GM19351 (cell line): Measurements from ENCODE around the gene EPS15.
"Not testable (repeated sequence)": the region's sequence is repeated elsewhere in the genome, so short reads cannot be mapped to it uniquely, and the experiment has no call there.

Source experiments
- ATAC-seq: cut with Tn5 transposase; IDR thresholded peaks from one replicate; pipeline ENCODE4 v1.9.1; 2021; ENCODE audit warnings: mild to moderate bottlenecking, moderate library complexity; ENCODE audit not compliant: unreplicated experiment

Gene EPS15

DNA sequence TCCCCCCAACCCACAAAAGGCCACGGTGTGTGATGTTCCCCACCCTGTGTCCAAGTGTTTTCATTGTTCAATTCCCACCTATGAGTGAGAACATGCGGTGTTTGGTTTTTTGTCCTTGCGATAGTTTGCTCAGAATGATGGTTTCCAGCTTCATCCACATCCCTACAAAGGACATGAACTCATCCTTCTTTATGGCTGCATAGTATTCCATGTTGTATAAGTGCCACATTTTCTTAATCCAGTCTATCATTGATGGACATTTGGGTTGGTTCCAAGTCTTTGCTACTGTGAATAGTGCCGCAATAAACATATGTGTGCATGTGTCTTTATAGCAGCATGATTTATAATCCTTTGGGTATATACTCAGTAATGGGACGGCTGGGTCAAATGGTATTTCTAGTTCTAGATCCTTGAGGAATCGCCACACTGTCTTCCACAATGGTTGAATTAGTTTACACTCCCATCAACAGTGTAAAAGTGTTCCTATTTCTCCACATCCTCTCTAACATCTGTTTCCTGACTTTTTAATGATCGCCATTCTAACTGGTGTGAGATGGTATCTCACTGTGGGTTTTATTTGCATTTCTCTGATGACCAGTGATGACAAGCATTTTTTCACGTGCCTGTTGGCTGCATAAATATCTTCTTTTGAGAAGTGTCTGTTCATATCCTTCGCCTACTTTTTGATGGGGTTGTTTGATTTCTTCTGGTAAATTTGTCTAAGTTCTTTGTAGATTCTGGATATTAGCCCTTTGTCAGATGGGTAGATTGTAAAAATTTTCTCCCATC is 44.0 kb downstream of the EPS15 start:
- not testable (repeated sequence) for ATAC-seq

DNA sequence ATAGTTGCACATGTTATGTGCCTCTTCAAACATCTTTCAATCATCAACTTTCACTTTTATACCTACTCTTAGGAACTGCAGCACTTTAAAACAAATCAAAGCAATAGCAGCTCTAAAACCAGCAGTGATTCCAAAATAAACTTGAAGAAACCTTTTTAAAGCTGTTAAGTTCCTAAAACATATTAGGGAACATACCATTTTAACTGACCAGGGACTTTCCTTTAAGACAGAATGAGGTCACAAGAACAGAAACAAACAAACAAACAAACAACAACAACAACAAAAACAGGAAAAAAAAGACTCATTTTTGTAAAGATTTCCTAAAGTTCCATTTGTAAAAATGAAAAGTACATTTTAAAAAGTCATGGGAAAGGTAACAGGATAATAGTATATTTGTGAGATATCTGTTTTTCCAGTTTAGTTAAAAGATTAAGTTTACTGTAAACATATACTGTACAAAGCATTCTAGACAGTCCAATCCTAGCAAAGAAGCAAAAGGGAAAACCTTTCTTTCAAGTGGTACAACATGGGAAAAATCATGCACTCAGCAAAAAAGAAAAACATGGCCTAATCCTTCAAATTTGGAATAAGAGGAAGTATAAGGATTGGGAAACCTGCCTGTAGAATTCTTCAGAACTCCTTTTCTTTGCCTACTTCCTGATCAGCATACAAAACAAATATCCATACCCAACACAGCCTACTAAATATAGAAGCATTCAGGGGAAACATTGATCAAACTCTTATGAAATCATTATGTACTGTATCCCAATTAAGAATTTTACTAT is 45.5 kb downstream of the EPS15 start:
- ATAC-seq = no peak

DNA sequence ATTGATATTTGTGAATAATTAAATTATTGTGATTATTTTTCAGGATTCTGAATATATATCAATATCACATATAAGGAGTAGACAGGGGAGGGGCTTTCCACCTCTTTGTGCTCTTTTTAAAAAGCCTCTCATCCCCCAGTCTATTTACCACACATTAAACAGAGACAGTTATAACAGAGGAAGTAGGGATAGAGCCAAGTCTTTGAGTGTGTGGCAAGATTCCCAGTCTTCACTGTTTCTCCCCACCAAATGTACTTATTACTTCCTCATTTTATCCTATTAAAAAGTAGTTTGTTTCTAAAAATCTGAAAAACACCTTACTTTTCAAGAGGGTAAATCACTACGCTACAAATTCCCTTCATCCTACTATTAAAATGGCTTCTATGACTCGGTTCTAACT is 46.7 kb downstream of the EPS15 start:
- ATAC-seq = no peak

DNA sequence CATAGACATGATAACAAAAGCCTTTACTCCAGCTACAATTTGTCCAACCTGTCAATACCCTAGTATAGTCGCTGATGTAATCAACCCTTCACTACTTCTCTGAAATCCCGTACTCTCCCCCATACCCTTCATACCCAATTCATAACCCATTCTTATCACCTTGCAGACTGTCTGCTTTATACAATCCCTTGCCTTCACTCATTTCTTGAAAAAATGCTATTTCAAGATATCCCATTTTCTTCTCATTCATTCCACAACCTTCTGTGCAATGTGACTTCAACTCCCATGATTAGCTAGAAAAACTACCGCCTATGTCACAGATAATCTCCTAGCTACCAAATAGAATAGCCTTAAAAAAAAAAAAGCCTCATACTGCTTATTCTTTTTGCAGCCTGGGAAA is 49.5 kb downstream of the EPS15 start:
- no peak for ATAC-seq

DNA sequence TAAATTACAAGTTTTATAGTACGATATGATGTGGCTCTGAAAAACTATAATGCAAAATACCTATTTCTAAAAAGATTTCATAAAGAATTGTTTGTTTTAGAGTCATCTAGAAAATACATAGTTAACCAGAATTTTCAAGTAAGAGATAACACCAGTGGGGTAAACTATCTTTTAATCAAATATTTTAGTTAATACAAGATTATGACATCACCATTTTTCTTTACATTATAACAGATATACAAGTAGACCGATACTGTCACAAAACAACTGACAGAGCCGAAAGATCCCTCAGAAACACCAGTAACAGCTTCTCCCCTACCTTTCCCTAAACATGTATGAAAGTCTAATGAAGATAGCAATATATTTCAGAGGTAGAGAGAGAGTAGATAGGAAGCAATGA is 54.2 kb downstream of the EPS15 start:
- ATAC-seq = no peak

DNA sequence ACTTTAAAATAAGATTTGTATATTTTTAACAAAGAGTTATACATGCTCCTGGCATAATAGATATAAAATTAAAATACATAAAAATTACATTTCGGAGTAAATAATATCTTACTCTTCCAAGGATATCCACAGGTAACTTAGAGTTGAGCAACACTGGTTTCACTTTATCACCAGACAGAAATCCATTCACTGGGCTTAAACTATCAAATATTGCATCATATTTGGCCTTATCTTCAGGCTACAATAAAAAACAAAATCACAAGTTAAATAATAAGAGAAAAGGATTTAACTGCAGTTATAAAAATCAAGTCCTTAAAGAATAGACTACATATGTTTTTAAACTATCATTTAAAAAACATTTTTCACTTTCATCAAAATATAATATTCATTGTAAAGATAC is 55.5 kb downstream of the EPS15 start:
- no peak for ATAC-seq

DNA sequence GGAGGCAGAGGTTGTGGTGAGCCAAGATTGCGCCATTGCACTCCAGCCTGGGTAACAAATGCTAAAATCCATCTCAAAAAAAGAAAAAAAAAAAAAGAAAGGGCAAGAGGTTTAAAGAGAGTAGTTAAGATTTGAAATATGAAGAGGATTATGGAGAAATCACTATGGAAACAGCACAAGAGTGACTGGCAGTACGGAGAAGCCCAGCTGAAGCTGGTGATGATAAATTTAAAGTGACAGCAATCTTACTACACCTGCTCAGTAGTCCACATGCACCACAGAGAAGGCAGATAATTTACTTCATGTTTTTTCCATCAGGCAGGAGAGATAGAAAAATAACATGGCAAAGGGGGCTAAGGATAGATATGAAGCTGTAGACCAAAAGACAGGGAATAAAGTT is 56.8 kb downstream of the EPS15 start:
- not testable (repeated sequence) for ATAC-seq

DNA sequence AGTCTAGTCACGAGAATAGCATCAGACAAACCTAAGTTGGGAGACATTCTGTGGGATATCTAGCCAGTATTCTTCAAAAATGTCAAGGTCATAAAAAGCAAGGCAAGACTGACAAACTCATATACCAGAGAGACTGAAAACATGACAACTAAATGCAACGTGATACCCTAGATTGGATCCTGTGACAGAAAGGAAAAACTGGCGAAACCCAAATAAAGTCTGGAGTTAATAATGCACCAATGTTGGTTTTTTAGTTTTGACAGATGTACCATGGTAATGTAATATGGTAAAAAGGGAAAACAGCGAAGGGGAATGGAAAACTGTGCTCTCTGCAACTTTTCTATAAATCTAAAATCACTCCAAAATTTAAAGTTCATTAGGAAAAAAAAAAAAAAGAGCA is 64.5 kb downstream of the EPS15 start:
- ATAC-seq = no peak

DNA sequence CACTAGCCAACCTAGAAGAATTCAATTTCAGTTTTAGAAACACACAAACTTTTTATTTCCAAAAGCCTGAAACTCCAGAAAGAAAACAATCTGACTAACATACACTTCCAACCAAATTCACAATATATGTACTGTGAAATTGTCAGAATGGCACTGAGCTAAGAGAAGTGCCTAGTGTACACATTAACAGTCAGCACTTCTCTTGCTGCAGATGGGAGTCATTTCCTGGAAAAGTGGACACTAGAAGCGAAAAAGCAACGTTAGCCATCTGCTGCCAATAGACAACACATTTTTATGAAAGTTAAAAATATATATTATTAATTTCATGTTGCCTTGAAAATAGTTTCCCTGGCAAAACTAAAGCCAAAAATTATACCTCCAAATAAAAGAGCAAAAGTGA is 66.1 kb downstream of the EPS15 start:
- no peak for ATAC-seq

DNA sequence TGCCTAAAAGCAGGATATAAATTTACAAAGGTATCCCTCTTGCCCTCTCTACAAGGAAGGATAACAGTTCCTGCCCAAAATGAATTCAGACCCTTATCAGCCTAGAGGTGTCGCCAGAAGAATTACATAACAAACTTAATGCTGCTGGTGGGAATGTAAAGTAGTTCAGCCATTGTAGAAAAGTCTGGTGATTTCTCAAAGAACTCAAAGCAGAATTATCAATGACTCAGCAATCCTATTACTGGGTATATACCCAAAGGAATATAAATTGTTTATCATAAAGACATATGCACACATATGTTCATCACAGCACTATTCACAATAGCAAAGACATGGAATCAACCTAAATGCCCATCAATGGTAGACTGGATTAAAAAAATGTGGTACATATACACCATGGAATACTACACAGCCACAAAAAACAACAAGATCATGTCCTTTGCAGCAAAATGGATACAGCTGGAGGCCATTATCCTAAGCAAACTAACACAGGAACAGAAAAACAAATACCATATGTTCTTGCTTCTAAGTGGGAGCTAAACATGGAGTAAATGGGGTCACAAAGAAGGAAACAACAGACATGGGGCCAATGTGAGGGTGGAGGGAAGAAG is 70.1 kb downstream of the EPS15 start:
- not testable (repeated sequence) for ATAC-seq

DNA sequence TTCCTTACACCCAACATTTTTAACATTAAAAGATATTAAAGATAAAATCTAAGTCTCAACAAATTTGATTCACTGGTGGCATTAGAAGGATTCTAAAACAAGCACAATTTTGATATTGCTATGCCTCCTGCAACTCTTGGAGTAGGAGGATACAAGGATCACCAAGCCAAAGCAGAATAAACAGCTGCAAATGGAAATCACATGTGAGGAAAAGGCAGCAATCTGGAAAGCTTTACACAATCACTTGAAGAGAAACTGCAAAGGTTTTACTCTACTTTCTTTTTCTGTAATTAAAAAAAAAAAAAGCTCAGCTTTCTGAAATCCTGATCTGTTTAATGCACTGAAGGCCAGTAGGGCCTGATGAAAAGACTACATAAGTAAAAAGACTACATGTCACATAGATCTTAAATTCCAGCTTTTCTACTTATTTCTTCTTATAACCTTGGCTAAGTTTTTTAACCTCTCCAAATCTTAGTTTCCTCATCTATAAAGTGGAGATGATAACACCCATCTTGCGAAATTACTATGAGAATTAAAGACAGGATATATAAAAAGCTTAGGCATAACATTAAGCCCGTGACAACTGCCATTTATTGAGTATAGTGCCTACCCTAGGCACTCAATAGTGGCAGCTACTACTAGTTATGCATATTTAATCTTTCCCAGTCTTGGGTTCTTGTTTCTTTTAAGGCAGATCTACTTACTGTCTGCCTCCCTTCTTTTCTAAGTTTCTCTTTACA is 73.5 kb downstream of the EPS15 start:
- ATAC-seq = no peak

DNA sequence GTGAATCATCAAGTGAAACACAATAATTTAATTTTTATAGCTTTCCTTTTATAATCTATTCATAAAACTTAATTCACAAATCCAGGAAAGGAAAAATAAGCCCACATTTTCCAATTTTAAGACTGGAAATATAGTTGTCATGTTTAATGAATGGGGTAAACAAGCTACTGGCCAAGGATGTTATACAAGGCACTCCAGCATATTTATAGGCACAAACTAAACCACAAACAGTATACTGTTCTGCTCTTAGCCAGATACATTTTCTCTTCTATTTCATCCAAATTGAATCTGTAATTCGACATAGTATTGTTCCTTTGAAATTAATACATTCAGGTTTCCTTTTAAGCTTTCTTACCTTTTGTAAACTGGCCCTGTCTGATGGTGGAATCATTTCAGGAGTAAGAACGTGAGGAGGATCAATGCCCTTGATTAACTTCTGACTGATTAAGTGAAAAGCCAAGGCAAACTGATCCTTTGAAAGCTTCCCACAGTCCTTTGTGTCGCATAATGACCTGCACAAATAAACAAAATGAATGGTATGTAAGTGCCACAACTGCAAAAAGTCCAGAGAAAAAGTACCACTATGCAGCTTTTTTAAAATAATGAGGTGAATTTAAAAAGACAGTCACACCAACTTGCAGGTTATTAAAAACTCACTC is 74.4 kb downstream of the EPS15 start:
- no peak for ATAC-seq

DNA sequence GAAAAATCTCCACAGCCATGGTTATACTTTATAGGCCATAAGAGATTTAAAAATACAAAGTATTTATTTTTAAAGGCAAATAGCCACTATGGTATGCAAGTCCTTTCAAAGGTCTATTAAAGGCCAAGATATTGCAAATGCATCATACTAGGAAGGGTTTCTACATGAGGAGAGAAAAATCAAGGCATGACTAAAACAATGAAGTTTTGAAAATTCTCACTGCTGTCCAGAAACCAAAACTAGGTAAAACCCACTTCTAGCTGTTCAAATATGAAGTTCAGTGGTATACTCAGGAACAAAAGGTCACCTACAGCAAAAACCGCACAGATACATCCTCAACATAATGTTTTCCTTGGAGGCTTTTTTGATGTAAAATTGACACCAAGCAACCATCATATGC is 75.0 kb downstream of the EPS15 start:
- no peak for ATAC-seq

DNA sequence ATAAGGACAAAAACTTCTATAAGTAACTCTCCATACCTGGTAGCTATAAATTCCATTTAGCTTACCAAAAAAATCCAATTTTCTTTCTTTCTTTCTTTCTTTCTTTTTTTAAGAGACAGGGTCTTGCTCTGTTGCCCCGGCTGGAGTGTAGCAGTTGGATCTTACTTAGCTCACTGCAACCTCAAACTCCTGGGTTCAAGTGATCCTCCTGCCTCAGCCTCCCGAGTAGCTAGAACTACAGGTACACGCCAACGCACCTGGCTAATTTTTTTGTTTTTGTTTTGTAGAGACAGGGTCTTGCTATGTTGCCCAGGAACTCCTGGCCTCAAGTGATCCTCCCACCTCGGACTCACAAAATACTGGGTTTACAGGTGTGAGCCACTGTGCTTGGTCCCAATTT is 75.5 kb downstream of the EPS15 start:
- ATAC-seq = no peak

DNA sequence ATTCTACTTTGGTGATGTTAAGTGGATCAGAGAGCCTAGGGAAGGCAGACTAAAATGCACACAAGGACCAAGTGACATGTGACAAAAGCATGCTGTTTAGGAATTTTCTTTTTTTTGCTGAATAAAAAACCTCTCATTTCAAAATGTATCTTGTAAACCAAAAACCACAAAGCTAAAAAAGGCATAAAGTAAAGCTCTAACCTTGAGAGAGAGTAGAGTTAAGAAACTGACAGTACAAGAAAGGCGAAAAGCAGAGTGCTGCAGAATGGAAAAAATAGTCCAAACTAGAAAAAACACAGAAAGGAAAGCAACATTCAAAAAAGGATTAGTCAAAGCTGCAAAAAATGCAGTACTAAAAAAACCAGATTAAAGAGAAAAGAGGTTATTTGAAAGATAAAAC is 76.5 kb downstream of the EPS15 start:
- ATAC-seq = no peak

DNA sequence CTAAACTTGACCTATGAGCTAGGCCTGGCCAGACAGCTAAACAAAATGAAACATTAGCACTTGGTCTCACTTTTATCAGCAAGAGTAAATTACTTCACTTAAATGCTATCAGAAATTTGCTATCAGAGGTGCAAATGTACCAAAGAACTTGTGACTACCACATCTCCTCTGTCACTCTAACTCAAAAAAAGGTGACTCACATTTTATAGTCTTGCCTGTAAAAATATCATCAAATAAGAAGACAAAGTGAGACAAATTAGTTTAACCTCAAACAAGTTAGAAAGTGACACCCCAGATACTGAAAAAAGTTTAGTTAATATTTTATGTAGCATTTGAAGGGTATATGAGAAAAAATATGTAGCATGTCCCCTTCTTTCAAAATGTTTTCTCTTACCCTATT is 76.9 kb downstream of the EPS15 start:
- ATAC-seq = no peak

DNA sequence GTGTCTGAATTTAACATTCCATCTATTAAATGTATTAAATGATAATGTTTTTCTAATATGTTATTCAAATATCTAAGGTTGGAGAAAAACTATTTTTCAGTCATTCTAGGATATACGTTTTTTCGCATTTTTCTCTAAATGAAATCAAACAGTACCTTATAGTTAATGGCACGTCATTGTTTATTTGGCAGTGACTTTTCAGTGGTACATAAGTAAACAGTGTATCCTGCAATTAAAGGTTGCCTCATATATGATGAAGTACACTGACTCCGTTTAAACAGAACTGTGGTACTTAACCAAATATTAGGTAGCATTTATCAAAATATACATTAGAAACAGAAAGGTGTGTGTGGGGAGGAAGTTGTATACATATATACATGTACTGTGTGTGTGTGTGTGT is 79.2 kb downstream of the EPS15 start:
- ATAC-seq = no peak

DNA sequence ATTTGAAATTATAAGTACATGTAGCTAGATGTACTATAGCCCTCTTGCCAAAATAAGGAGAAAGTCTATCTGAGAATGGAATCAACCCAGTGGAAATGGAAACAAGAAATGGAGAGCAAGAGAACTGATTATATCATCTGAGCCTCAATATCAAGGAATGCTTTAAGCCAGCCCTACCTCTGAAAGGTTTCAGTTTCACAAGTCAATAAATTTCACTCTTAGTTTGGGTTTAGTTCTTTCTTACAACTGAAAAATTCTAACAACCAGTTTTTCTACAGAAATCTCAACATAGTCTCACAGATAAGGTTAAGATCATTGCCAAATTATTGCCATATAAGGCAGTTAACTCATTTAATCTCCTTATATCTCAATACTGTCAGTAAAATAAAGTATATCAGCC is 80.0 kb downstream of the EPS15 start:
- ATAC-seq = no peak

DNA sequence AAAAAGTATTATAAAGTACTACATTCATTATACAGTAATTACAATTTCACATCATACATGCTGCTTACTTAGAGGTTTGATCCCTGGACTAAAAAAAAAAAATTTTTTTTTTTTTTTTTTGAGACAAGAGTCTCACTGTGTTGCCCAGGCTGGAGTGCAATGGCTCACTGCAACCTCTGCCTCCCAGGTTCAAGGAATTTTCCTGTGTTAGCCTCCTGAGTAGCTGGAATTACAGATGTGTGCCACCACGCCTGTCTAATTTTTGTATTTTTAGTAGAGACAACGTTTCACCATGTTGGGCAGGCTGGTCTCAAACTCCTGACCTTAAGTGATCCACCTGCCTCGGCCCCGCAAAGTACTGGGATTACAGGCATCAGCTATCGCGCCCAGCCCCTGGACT is 81.7 kb downstream of the EPS15 start:
- ATAC-seq = not testable (repeated sequence)

DNA sequence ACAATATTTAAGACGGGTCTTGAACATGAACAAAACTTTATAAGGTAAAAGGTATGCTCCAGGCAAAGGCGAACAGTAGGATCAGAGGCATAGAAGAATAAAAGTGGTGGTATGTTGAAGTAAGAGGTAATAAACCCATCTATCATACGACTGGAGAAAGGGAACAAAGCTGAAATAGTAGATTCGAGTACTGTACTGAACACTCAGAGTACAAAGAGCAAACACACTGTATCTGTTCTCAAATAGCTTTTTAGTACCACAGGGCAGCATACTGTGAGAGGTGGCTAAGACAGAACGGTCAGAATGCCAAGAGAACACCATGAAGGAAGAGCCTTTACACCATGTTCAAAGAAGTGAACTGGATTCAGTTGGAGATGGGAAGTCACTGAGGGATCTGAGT is 83.2 kb downstream of the EPS15 start:
- ATAC-seq = no peak

DNA sequence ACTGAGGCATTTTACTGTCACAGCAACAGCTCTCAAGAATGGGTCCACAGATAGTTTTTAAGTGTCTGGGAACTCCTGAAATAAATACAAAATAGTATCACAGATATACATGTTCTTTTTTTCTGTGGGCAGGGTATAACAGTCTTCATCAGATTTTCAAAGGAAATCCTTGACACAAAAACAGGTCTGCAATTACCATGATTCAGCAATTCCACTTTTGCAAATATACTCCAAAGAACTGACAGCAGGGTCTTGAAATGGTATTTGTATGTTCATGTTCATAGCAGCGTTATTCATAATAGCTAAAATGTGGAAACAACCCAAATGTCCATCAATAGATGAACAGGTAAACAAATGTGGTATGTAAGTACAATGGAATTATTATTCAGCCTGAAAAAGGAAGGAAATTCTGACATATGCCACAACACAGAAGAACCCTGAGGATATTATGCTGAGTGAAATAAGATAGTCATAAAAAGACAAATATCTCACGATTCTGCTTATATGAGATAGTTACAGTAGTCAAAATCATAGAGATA is 85.0 kb downstream of the EPS15 start:
- ATAC-seq = no peak
